Measurements from ENCODE around the gene FBXW5.

DNA sequence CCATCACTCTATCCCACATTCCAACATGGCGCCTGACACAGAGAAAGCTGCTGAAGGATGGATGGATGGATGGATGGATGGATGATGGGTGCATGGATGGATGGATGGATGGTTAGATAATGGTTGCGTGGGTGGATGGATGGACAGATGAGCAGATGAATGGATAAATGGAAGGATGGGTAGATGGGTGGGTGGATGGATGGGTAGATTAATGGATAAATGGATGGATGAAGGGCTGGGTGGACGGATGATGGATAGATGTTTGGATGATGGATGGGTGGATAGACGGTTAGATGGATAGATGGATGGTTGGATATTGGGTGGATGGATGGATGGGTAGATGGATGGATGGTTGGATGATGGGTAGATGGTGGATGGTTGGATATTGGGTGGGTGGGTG is 12.1 kb upstream of the FBXW5 start:
- TF ChIP-seq, protein P1, sequence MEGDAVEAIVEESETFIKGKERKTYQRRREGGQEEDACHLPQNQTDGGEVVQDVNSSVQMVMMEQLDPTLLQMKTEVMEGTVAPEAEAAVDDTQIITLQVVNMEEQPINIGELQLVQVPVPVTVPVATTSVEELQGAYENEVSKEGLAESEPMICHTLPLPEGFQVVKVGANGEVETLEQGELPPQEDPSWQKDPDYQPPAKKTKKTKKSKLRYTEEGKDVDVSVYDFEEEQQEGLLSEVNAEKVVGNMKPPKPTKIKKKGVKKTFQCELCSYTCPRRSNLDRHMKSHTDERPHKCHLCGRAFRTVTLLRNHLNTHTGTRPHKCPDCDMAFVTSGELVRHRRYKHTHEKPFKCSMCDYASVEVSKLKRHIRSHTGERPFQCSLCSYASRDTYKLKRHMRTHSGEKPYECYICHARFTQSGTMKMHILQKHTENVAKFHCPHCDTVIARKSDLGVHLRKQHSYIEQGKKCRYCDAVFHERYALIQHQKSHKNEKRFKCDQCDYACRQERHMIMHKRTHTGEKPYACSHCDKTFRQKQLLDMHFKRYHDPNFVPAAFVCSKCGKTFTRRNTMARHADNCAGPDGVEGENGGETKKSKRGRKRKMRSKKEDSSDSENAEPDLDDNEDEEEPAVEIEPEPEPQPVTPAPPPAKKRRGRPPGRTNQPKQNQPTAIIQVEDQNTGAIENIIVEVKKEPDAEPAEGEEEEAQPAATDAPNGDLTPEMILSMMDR (IDR thresholded peaks at IDR 0.05) = no peak
- no peak for TF ChIP-seq POLR2A (IDR thresholded peaks at IDR 0.05)
